Stomach (tissue), 9 donors: Measurements from ENCODE around the gene SIGLEC7. TPM values are rescaled to one million over a fixed set of nuclear protein-coding genes. Genes with fewer than 3 reads are reported as not detected.
"Not testable (repeated sequence)": the region's sequence is repeated elsewhere in the genome, so short reads cannot be mapped to it uniquely, and the experiment has no call there.

Experiments
- DNase-seq, 2 donors: peaks; one replicate each; pipeline versions ENCODE4 v3.0.0 to v3.0.0-alpha.2; 2013 to 2019
- H3K27ac ChIP-seq, 5 donors: fragments of 200-600 bp in 4 of 5; sonication (generic) in 4 of 5; one replicate each; pipeline ENCODE4 v1.5.1; 2013 to 2019; ENCODE audit warnings: mild to moderate bottlenecking in 1 of 5, moderate library complexity in 1 of 5
- H3K27me3 ChIP-seq, 3 donors: fragments of 200-600 bp; sonication (generic); one replicate each; pipeline ENCODE4 v1.5.1; 2017 to 2019; ENCODE audit warnings: mixed run types in 1 of 3
- H3K36me3 ChIP-seq, 4 donors: fragments of 200-600 bp; sonication (generic); 1 replicate in 3 of 4; 2 replicates in 1 of 4; pipeline ENCODE4 v1.5.1; 2016 to 2019
- H3K4me1 ChIP-seq, 4 donors: fragments of 200-600 bp; sonication (generic); one replicate each; pipeline ENCODE4 v1.5.1; 2016 to 2019
- H3K4me3 ChIP-seq, 4 donors: fragments of 200-600 bp; sonication (generic) in 3 of 4; one replicate each; pipeline ENCODE4 v1.5.1; 2016 to 2019; ENCODE audit warnings: mild to moderate bottlenecking in 1 of 4
- H3K9me3 ChIP-seq, 4 donors: fragments of 200-600 bp; sonication (generic); one replicate each; pipeline ENCODE4 v1.5.1; 2016 to 2019
- CTCF ChIP-seq, 7 experiments: fragments of 450-650 bp in 4 of 7; fragments of 200-600 bp in 3 of 7; sonication (generic) in 3 of 7; IDR thresholded peaks; one replicate each; pipeline ENCODE4 v1.5.1; 2016 to 2019; ENCODE audit warnings: antibody characterized with exemption in 7 of 7, control low read depth in 2 of 7, mild to moderate bottlenecking in 1 of 7
- EP300 ChIP-seq: sonication (generic); formaldehyde crosslinking; IDR thresholded peaks from one replicate; pipeline ENCODE4 v1.6.1; 2017; ENCODE audit warnings: antibody characterized with exemption
- POLR2A ChIP-seq, 4 donors: fragments of 450-650 bp; IDR thresholded peaks; one replicate each; pipeline ENCODE4 v1.6.1; 2016; ENCODE audit warnings: antibody characterized with exemption in 4 of 4, control low read depth in 2 of 4, mild to moderate bottlenecking in 1 of 4, moderate library complexity in 1 of 4
- POLR2AphosphoS5 ChIP-seq, 3 donors: sonication (generic); formaldehyde crosslinking; IDR thresholded peaks; one replicate each; pipeline ENCODE4 v1.6.1; 2016; ENCODE audit warnings: antibody characterized with exemption in 3 of 3
- WGBS, 5 donors: extraction: QIAGEN DNeasy Blood & Tissue Kit in 3 of 5; methylation state at CpG; one replicate each; pipeline versions ENCODE4 v1.1.5 to v1.1.7; 2013 to 2018; 5-methylcytosine and 5-hydroxymethylcytosine counted together
- intact Hi-C: fragments of 100-400 bp; cut with DNase I; formaldehyde crosslinking; loops from one replicate; pipeline ENCODE4 v1.15.1; 2023; ENCODE audit warnings: low total_unique reads
- polyA plus RNA-seq, 3 donors: library from polyadenylated mRNA; stranded (reverse); fragments of 200-250 nt; gene quantifications; one replicate each; pipeline ENCODE4 v1.2.3, GENCODE V29; 2013
- total RNA-seq, 5 donors: library from RNA; depleted of rRNA; stranded (reverse); fragments of >200 nt; gene quantifications; one replicate each; pipeline versions ENCODE4 v1.1.0 to v1.2.3, GENCODE V29; 2014 to 2016
- donor health status: healthy with polysubstance abuse.
- donor health status: Bipolar disorder and iron deficiency.
- donor health status: healthy.

The SIGLEC7 gene
- total and polyA plus RNA-seq, 8 donors, result 0.18 to 1.8 (median 0.90) TPM; not detected in 4

GRCh38 chr19:51164215-51164614 is 22.1 kb downstream of the SIGLEC7 start:
- Histone ChIP-seq H3K4me1 (peaks cover 0 to 8% (median 4%) of the 10 kb centered on the region in 4 donors), H3K27me3 (peaks cover 0 to 29% (median 7%) of the 10 kb centered on the region in 3 donors), H3K9me3 (no peaks in the 10 kb centered on the region), H3K36me3 (no peaks in the 10 kb centered on the region), H3K27ac (no peak overlapping the region), H3K4me3 (no peak overlapping the region)
- no peak for TF ChIP-seq CTCF (IDR thresholded peaks at IDR 0.05)
- no peak for DNase-seq
- WGBS, 5 donors, result 60 to 69% (median 68%) methylated on average over 3 of the region's 3 CpGs
- intact Hi-C loops, result no loop called here

- TF ChIP-seq POLR2AphosphoS5 (IDR thresholded peaks at IDR 0.05) (no peak), EP300 (no peak), CTCF (IDR thresholded peaks at IDR 0.05) (no peak), POLR2A (IDR thresholded peaks at IDR 0.05) (no peak)
- Histone ChIP-seq H3K4me3 (no peak overlapping the region), H3K4me1 (peaks cover 0 to 11% (median 5%) of the 10 kb centered on the region in 4 donors), H3K36me3 (no peaks in the 10 kb centered on the region), H3K27me3 (peaks cover 0 to 43% (median 7%) of the 10 kb centered on the region in 3 donors), H3K9me3 (no peaks in the 10 kb centered on the region), H3K27ac (no peak overlapping the region)
- intact Hi-C loops, result no loop called here
- WGBS, 5 donors, result 37 to 51% (median 46%) methylated on average over 6 to 9 of the region's 9 CpGs
- peak in 1 of 2 donors; percentile 38 for DNase-seq
Observed at GRCh38 chr19:51166846-51167490, 24.9 kb downstream of the SIGLEC7 start.

- intact Hi-C loops, result no loop called here
- no peak for TF ChIP-seq POLR2A (IDR thresholded peaks at IDR 0.05)
- TF ChIP-seq EP300, result no peak
- no peak for TF ChIP-seq POLR2AphosphoS5 (IDR thresholded peaks at IDR 0.05)
- no peak for TF ChIP-seq CTCF (IDR thresholded peaks at IDR 0.05)
- Histone ChIP-seq H3K9me3 (no peaks in the 10 kb centered on the region), H3K27ac (no peak overlapping the region), H3K36me3 (no peaks in the 10 kb centered on the region), H3K4me1 (peaks cover 0 to 11% (median 5%) of the 10 kb centered on the region in 4 donors), H3K4me3 (no peak overlapping the region), H3K27me3 (peaks cover 0 to 50% (median 10%) of the 10 kb centered on the region in 3 donors)
- no peak for DNase-seq
- WGBS, 5 donors, result 63 to 81% (median 67%) methylated on average over 11 to 13 of the region's 13 CpGs
Observed at GRCh38 chr19:51168564-51169282, 26.6 kb downstream of the SIGLEC7 start.

- H3K4me3 ChIP-seq, intact Hi-C loops: not testable (repeated sequence)
- 11 to 16% (median 12%) methylated on average over 10 to 11 of the region's 11 CpGs for WGBS, 5 donors
Observed at GRCh38 chr19:51169283-51169918, 27.3 kb downstream of the SIGLEC7 start.

More at GRCh38 chr19:51169283-51169918, 27.3 kb downstream of the SIGLEC7 start:
- not testable (repeated sequence) for H3K27ac ChIP-seq, H3K36me3 ChIP-seq, H3K9me3 ChIP-seq
- peak; percentile 72 to 76 for DNase-seq
- H3K27me3 ChIP-seq, result peaks cover 0 to 56% (median 13%) of the 10 kb centered on the region in 3 donors
- peak in 5 of 7 experiments; percentile 37 to 92 (median 81) for TF ChIP-seq CTCF (IDR thresholded peaks at IDR 0.05)
- H3K4me1 ChIP-seq, result peaks cover 0 to 11% (median 5%) of the 10 kb centered on the region in 4 donors
